SK-N-SH (cell line): ENCODE results near the gene PARP11.

Source experiments
- CTCF ChIP-seq: fragments of 200-600 bp; sonication (generic); IDR thresholded peaks from 2 replicates; pipeline ENCODE4 v1.6.1; 2017; ENCODE audit warnings: antibody characterized with exemption, mild to moderate bottlenecking, moderate library complexity
- FOSL2 ChIP-seq: IDR thresholded peaks from 2 replicates; pipeline ENCODE4 v1.4.0; 2012; ENCODE audit warnings: low read depth, mild to moderate bottlenecking, moderate library complexity, borderline replicate concordance
- JUND ChIP-seq: IDR thresholded peaks from 2 replicates; pipeline ENCODE4 v1.4.0; 2012
- NRF1 ChIP-seq: IDR thresholded peaks from 2 replicates; pipeline ENCODE4 v1.6.1; 2012; ENCODE audit warnings: low read depth, mild to moderate bottlenecking, low read length
- YY1 ChIP-seq: IDR thresholded peaks from 2 replicates; pipeline ENCODE4 v1.4.0; 2012; ENCODE audit warnings: low read depth, mild to moderate bottlenecking

GRCh38 chr12:3790642-3791041, 82.6 kb downstream of the PARP11 start:
- no peak for TF ChIP-seq FOSL2
- TF ChIP-seq CTCF: no peak
- TF ChIP-seq NRF1: no peak
- TF ChIP-seq JUND: no peak
- TF ChIP-seq YY1: no peak
